ENCODE data around the gene CLTC.

GRCh38 chr17:59611503-59611902 lies 8.2 kb upstream of the CLTC start:
- TF ChIP-seq RAD21 (IDR thresholded peaks at IDR 0.05; ENCODE audit: low read length) (no peak), EP300 (IDR thresholded peaks at IDR 0.05; ENCODE audit: borderline replicate concordance in 1 of 2, low read depth in 1 of 2, low read length in 1 of 2) (no peak), ZBTB33 (IDR thresholded peaks at IDR 0.05; ENCODE audit: borderline replicate concordance, low read depth) (no peak), SMC3 (IDR thresholded peaks at IDR 0.05; ENCODE audit: low read depth, low read length) (no peak), EZH2phosphoT487 (IDR thresholded peaks at IDR 0.05; ENCODE audit: borderline replicate concordance, low read depth) (no peak)
- TF ChIP-seq, protein P1, sequence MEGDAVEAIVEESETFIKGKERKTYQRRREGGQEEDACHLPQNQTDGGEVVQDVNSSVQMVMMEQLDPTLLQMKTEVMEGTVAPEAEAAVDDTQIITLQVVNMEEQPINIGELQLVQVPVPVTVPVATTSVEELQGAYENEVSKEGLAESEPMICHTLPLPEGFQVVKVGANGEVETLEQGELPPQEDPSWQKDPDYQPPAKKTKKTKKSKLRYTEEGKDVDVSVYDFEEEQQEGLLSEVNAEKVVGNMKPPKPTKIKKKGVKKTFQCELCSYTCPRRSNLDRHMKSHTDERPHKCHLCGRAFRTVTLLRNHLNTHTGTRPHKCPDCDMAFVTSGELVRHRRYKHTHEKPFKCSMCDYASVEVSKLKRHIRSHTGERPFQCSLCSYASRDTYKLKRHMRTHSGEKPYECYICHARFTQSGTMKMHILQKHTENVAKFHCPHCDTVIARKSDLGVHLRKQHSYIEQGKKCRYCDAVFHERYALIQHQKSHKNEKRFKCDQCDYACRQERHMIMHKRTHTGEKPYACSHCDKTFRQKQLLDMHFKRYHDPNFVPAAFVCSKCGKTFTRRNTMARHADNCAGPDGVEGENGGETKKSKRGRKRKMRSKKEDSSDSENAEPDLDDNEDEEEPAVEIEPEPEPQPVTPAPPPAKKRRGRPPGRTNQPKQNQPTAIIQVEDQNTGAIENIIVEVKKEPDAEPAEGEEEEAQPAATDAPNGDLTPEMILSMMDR (IDR thresholded peaks at IDR 0.05) = no peak

Measured in SK-N-SH (cell line).